HG02642 (cell line): Measurements from ENCODE around the gene CEP85L.
"Not testable (repeated sequence)": the region's sequence is repeated elsewhere in the genome, so short reads cannot be mapped to it uniquely, and the experiment has no call there.

ENCODE experiments used
- ATAC-seq: cut with Tn5 transposase; IDR thresholded peaks from one replicate; pipeline ENCODE4 v1.9.1; 2021; ENCODE audit warnings: mild to moderate bottlenecking; ENCODE audit not compliant: unreplicated experiment, poor library complexity

CEP85L gene

DNA sequence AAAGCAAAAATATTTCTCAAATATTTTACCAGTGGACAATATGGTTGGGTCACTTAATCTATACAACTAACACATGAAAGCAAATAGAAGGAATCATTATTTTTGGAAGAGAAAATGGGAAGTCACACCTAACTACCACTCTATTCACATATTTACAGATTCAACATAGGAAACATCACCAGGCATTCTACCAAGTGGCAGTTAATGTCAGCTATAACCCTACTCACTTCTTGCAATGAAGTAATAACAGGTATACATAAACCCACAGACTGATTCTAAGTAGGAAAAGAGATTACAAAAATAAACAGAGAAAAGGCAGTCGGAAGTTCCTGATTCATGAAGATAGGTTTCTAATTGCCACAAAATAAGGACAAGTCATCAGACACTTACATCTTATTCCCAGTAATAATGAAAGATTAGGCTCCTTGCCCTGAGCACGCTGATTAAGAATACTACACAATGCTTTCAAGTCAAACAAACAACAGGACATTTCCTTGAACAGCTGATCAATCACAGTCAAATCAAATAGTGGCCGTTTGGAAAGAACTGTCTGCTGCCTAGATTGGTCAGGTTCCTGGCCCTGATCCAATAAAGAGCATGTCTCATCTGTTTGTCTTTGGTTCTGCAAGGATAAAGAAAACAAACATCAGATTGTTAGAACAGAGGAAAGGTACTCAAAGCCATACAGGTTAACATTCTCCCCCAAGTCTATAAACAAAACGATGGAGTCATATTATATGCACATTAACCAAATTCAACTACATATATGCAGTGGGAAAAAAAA is 182.5 kb downstream of the CEP85L start:
- ATAC-seq: no peak

DNA sequence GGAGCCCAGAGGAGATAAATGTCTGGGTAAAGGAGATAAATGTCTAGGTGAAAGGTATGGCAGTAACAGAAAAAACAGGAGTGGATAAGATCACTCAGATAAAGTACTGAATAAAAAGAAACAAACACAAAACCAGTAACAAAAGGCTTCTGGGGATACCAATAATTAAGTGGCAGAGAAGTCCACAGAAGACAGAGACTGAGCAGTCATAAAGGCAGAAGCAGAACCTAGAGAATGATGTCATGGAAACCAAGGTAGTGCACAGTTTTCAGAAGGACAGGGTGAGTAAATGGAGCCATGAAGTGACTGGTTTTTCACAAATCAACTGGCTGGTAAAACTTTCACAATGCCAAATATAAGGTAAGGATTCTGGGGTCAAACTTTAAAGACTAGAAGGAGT is 184.2 kb downstream of the CEP85L start:
- ATAC-seq: peak; percentile 86

DNA sequence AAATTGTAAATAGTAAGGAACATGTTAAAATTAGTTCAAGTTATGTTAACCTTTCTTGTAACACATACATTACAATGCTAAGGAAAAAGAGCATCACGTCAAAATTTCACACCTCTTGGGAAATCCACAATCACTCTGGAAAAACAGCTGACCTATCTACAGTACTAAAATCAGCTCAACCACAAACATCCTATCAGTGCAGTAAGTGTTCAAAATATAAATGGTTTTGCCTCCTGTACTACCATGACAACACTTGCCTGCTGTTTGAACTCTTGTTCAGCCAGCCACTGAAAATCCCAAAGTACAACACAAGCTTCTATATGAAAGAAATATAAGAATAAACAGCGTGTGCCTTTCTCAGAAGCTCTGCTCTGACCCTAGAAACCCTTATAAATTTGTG is 186.8 kb downstream of the CEP85L start:
- ATAC-seq: no peak

DNA sequence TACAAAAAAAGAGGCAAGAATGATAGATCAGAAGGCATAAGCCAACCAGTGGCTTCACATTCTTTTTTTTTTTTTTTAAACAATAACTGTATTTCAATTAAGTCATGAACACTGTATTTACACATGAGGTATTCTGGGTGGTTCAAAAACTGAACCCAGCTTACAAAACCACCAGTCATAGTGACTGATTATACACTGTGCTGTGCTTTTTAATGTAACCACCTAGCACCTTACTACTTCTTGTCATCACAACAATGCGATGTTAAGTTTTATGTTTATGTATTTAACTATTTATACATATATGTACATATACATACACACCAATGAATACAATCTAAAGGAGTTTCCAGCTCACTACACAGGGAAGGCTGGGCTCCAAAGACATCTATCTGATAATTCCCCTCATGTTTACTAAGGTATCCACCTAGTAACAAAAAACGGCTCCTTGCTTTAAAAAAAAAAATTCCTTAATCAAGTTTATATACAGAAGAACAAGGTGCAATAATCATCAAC is 190.4 kb downstream of the CEP85L start:
- no peak for ATAC-seq

DNA sequence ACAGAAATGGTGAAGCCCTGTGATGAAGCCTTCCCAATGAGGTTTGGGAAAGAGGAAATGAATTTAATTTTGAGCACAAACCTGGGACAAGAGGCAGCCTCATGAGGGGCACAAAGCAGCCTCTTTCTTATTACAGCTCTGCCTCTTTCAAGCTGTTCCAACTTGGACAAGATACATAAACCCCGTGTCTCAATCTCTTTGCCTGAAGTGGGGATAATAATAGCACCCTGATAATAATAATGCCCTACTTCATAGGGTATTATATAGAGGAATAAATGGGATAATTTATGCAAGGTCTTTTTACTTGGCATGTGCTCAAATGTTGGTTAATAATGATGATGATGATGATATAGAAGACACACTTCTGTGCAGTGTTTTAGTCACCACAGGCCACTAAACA is 194.4 kb downstream of the CEP85L start:
- ATAC-seq: no peak

DNA sequence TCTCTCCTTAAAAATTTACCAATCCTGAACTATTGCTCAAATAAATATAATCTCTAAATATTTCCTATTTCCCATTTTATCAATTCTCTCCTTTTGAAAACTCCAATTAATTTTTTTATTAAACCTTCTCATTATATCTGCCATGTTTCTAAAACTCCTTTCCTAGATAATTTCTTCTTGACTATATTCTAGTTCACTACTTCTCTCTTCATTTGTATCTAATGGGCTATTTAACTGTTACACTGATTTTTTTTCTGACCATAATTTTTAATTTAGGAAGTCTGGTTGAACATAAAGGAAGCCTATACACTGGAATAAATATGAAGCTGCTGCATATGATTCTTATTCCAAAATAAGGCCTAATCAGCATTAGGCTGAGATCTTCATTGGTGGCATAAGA is 199.6 kb downstream of the CEP85L start:
- ATAC-seq: no peak

DNA sequence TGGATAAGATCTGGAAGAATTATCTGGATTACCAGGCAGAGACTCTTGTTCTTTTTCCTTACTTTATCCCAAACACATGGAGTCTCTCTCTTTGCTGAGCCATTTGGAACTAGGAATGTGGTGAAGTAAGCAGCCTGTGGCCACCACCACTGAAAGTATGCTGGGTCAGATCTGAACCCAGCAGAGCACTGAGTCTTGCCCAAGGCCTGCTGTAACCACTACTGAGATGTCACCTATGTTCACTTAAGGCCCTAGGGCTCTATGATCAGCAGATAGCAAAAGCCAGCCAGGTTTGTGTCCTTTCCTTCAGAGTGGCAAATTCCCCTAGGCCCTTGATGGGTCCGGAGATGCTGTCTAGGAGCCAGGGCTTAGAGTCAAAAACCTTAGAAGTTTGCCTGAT is 206.6 kb downstream of the CEP85L start:
- no peak for ATAC-seq

DNA sequence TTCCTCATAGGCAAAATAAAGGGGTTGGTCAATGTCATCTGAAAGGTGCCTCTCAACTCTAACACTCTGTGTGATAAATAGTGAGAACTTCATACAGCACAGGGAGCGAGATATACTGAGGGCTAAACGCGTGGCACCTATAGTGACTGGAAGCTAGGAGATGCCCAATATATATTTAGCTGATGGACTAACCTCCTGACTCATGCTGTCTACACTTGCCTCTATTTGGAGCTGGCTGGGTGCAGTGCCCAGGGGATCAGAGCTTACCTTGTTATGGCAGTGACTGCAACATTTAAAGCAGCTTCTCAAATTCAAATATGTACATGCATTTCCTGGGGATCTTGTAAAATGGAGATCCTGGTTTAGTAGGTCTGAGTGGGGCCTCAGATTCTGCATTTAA is 214.9 kb downstream of the CEP85L start:
- no peak for ATAC-seq

DNA sequence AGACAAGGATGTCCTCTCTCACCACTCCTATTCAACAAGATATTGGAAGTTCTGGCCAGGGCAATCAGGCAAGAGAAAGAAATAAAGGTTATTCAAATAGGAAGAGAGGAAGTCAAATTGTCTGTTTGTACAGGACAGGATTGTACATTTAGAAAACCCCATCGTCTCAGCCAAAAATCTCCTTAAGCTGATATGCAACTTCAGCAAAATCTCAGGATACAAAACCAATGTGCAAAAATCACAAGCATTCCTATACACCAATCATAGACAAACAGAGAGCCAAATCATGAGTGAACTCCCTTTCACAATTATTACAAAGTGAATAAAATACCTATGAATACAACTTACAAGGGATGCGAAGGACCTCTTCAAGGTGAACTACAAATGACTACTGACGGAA is 217.2 kb downstream of the CEP85L start:
- not testable (repeated sequence) for ATAC-seq

DNA sequence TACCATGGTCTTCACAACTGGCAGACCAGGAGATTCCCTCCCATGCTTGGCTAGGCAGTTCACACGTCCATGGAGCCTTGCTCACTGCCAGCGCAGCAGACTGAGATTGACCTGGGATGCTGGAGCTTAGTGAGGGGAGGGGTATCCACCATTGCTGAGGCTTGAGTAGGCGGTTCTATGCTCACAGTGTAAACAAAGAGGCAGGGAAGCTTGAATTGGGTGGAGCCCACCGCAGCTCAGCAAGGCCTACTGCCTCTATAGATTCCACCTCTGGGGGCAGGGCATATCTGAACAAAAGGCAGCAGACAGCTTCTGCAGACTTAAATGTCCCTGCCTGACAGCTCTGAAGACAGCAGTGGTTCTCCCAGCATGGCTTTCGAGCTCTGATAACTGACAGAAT is 230.1 kb downstream of the CEP85L start:
- not testable (repeated sequence) for ATAC-seq

DNA sequence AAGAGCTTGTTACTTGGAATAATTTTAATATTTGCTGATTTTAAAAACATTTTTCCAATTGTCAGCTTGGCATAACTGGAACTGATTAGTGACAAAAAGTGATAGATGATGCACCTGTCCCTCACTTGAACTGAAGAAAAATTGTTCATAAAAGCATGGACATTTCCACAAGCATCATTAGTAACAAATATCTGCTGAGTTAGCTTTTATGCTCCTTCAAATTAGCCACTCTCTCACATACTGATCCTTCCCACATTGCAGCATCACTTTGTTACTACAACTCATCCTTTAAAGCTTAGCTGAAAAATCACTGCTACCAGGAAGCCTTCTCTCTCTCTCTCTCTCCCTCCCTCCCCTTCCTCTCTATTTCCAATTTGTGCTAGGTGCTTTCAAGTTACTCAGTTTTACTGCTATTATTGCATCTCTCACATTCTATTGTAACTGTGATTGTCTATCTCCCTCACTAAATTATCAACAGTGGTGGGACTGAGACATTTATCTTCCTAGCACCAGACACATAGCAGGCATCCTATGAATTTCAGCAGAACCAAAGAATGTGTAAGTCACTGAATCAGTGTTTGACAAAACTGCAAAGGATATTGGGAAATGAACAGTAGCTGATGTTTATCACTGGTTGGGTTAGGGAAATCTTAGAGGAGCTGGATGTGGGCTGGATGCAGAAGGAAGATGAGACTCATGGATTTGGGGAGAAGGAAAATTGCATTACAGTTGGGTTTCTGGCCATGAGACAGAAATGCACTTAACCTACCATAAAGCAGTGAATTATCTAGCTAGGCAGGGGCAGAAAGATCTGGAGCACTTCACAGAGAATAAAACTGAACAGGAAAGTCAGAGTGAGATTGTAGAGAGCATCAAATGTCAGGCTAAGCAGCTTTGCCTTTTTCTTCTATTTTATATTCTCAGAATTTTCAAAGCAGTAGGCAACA is 231.7 kb downstream of the CEP85L start:
- ATAC-seq: no peak
